ENCODE measurements around the gene HOXC10.

Gene HOXC10

DNA sequence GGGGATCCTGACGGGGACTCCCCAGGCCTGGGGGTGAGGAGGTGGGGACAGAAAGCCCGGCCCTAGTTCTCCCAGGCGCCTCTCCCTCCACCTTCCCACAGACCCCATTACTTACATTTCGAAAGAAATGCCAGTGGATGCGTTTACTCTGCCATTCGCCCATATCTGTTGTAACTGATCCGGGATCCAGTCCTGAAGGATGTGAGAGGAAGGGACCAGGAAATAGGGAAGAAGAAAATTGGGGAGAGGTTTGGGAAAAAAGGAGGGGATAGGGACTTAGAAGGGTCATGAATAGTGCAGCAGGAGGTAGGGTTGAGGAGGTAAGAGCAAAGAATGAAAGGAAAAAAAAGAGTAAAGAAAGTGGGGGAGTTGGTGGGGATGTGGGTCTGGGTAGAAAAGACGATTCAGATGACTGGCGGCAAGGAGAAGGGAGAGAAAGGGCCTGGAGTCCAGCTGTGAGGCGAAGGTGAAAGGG is 29.1 kb upstream of the HOXC10 start:
- Histone ChIP-seq H3K27ac (replicated peaks) (no peak overlapping the region), H3K4me3 (replicated peaks; ENCODE audit: insufficient read depth, low read length) (no peak overlapping the region), H3K27me3 (ENCODE audit: insufficient read depth, poor library complexity, severe bottlenecking) (peaks cover 95% of the 10 kb centered on the region)
- TF ChIP-seq REST (IDR thresholded peaks at IDR 0.05; ENCODE audit: insufficient replicate concordance, low read depth) (no peak), POLR2AphosphoS5 (IDR thresholded peaks at IDR 0.05; ENCODE audit: low read depth) (no peak), SPI1 (IDR thresholded peaks at IDR 0.05; ENCODE audit: borderline replicate concordance, low read depth) (no peak), GABPA (IDR thresholded peaks at IDR 0.05; ENCODE audit: low read depth) (no peak)
- TF ChIP-seq, protein P1, sequence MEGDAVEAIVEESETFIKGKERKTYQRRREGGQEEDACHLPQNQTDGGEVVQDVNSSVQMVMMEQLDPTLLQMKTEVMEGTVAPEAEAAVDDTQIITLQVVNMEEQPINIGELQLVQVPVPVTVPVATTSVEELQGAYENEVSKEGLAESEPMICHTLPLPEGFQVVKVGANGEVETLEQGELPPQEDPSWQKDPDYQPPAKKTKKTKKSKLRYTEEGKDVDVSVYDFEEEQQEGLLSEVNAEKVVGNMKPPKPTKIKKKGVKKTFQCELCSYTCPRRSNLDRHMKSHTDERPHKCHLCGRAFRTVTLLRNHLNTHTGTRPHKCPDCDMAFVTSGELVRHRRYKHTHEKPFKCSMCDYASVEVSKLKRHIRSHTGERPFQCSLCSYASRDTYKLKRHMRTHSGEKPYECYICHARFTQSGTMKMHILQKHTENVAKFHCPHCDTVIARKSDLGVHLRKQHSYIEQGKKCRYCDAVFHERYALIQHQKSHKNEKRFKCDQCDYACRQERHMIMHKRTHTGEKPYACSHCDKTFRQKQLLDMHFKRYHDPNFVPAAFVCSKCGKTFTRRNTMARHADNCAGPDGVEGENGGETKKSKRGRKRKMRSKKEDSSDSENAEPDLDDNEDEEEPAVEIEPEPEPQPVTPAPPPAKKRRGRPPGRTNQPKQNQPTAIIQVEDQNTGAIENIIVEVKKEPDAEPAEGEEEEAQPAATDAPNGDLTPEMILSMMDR (IDR thresholded peaks at IDR 0.05; ENCODE audit: insufficient read depth, low read length) = no peak
- no peak for DNase-seq (ENCODE audit: low read depth in 1 of 2, low spot score in 1 of 2)

DNA sequence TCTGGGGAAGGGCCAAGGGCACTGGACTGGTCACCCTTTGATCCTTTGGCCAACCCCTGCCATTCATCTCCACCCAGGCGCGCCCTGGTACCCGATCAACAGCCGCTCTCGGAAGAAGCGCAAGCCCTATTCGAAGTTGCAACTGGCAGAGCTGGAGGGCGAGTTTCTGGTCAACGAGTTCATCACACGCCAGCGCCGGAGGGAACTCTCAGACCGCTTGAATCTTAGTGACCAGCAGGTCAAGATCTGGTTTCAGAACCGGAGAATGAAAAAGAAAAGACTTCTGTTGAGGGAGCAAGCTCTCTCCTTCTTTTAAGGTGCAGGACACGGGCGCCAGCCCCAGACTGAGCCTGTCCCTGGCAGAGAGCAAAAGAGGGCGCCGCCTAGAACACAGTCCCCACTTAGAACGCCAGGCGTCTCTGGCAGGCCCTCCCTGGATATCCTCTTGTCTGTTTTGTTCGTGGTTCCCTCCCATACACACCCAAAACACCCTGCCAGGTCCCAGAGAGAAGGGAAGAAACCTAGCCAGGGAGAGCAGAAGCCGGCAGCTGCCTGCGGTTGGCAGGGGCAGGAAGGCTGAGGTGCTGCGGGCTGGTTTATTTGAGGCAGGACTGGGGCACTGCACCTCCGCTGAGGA is 28.6 kb upstream of the HOXC10 start:
- no peak overlapping the region for H3K4me3 ChIP-seq (replicated peaks; ENCODE audit: insufficient read depth, low read length)
- TF ChIP-seq, protein P1 (IDR thresholded peaks at IDR 0.05; ENCODE audit: insufficient read depth, low read length) = no peak
- TF ChIP-seq GABPA (IDR thresholded peaks at IDR 0.05; ENCODE audit: low read depth) (no peak), POLR2AphosphoS5 (IDR thresholded peaks at IDR 0.05; ENCODE audit: low read depth) (peak; percentile 53; the same call in 1 of the 2 replicates), SPI1 (IDR thresholded peaks at IDR 0.05; ENCODE audit: borderline replicate concordance, low read depth) (no peak), REST (IDR thresholded peaks at IDR 0.05; ENCODE audit: insufficient replicate concordance, low read depth) (no peak)
- peak; percentile 7 to 76 for DNase-seq (ENCODE audit: low read depth in 1 of 2, low spot score in 1 of 2)
- peaks cover 95% of the 10 kb centered on the region for H3K27me3 ChIP-seq (ENCODE audit: insufficient read depth, poor library complexity, severe bottlenecking)
- H3K27ac ChIP-seq (replicated peaks) = no peak overlapping the region

- Histone ChIP-seq H3K27ac (replicated peaks) (no peak overlapping the region), H3K4me3 (replicated peaks; ENCODE audit: insufficient read depth, low read length) (no peak overlapping the region), H3K27me3 (ENCODE audit: insufficient read depth, poor library complexity, severe bottlenecking) (peaks cover 95% of the 10 kb centered on the region)
- no peak for DNase-seq (ENCODE audit: low read depth in 1 of 2, low spot score in 1 of 2)
- TF ChIP-seq SPI1 (IDR thresholded peaks at IDR 0.05; ENCODE audit: borderline replicate concordance, low read depth) = peak; percentile 63
- TF ChIP-seq POLR2AphosphoS5 (IDR thresholded peaks at IDR 0.05; ENCODE audit: low read depth) = no peak; the same call in 1 of the 2 replicates
These were observed 27.9 kb upstream of the HOXC10 start for GRCh38 chr12:53956914-53957536.

DNA sequence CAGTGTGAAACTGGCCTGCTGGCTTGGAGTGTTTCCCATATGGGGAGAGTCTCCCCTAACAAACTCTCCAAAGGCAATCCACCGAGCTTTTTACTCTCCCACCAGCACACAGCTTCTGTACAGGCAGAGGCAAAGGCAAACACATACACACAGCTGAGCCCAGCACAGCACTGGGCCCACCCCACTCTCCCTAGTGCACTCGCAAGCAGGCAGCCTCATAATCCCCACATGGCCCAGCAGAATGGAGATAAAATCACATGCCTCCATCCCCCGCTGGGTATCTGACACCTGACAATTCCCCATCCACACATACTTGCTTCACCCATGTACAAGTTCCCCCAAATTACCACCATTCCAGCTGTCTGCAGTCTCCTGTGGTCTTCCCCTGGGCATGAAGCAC is 26.8 kb upstream of the HOXC10 start:
- TF ChIP-seq SPI1 (IDR thresholded peaks at IDR 0.05; ENCODE audit: borderline replicate concordance, low read depth) (no peak), GABPA (IDR thresholded peaks at IDR 0.05; ENCODE audit: low read depth) (no peak)
- DNase-seq (ENCODE audit: low read depth in 1 of 2, low spot score in 1 of 2) = no peak
- peaks cover 95% of the 10 kb centered on the region for H3K27me3 ChIP-seq (ENCODE audit: insufficient read depth, poor library complexity, severe bottlenecking)

More for the DNA sequence above, 26.8 kb upstream of the HOXC10 start:
- Histone ChIP-seq H3K27ac (replicated peaks) (no peak overlapping the region), H3K4me3 (replicated peaks; ENCODE audit: insufficient read depth, low read length) (no peak overlapping the region)
